HG03060 (cell line): ENCODE measurements around the gene SLC35A4.

Experiments used
- ATAC-seq: cut with Tn5 transposase; IDR thresholded peaks from one replicate; pipeline ENCODE4 v1.9.1; 2021; ENCODE audit warnings: low read depth, moderate number of reproducible peaks; ENCODE audit not compliant: unreplicated experiment

SLC35A4 gene, protein sequence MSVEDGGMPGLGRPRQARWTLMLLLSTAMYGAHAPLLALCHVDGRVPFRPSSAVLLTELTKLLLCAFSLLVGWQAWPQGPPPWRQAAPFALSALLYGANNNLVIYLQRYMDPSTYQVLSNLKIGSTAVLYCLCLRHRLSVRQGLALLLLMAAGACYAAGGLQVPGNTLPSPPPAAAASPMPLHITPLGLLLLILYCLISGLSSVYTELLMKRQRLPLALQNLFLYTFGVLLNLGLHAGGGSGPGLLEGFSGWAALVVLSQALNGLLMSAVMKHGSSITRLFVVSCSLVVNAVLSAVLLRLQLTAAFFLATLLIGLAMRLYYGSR

DNA sequence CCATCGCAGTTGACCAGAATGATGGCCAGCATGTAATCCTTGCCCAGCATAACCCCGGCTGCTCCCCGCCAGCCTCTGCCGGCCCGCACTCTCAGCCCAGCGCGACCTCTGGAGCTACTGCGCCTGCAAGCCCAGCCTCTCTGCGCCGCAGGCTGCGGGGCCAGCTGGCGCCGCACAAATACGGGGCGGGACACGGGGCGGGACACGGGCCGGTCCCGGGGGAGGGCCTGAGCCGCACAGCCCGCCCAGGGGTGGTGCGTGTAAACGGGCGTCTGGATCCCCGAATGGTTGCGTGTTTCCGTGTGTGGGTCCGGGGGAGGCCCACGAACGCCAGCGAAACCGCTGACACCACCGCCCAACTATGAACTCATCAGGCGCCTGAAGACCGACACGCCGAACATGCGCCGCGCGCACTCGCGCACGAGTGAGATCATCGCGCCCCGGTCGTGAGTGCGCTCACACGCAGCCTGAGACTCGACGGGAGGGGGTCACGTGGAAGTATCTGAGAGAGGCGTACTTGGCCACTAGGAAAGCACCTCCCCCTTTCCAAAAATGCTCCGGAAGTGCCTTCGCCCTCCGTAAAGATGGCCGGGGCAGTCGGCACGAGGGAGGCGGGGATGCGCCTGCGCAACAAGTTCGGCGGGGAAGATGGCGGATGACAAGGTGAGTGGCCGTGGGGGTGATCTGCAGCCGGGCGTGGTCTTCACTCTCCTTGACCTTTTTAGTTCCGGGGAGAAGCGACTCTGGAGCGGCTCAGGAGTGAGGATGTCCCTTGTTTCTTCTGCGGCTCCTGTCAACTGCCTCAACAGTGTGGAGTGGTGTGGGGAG lies at the start of gene SLC35A4, which contains the start of gene APBB3:
TSS of gene SLC35A4 (plus strand) at position 633 of the 828 bp plus-strand sequence. CDS start 2,342 bp downstream, outside the sequence.
TSS of gene APBB3 (minus strand) at position 403 of the 828 bp plus-strand sequence. CDS start at position 50, 353 bp downstream.
- ATAC-seq: peak; percentile 78

DNA sequence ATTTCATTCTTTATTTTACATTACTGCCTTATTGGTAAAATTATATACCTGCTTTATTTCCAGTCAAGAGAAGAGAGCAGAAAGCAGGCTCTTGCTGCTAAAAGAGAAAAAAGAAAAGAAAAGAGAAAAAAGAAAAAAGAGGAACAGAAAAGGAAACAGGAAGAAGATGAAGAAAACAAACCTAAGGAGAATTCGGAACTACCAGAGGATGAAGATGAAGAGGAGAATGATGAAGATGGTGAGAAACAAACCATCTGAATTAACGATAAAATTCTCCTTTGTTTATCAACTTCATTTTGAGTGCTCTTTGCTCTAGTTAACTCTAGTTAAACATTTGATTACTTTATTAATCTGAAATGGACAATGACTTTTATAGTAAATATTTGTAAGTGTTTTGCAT lies 40.6 kb upstream of the SLC35A4 start:
- ATAC-seq: no peak

DNA sequence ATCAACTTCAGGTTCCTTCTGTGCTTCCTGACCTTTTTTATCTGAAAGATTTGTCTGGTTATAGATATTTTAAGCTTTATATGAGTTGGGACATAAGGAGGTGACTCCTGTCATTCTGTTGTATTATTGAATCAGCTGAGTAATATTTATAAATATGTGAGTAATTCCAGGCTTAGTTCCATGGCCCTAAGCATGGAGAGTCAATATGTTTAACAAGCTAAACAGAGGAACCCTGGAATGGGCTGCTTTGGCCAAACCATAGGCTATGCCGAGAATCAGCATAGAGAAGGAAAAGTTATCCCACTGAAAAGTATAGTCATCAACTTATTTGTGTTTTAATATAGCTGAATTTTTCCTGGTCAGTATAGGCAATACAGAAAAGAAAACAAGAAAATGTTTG lies 24.4 kb upstream of the SLC35A4 start:
- no peak for ATAC-seq

DNA sequence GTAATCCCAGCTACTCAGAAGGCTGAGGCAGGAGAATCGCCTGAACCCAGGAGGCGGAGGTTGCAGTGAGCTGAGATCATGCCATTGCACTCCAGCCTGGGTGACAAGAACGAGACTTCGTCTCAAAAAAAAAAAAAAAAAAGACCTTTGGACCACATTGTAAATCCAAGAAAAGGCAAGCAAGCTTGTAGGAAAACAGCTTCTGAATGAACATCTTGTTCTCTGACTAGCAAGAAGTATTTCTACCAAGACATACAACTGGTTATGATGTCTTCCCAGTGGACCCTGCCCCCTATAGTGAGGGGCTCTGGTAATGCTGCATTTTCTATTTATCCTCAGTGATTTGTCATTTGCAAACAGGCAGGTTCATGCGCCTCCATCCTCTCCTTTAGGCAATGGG lies 21.7 kb upstream of the SLC35A4 start:
- ATAC-seq: no peak

DNA sequence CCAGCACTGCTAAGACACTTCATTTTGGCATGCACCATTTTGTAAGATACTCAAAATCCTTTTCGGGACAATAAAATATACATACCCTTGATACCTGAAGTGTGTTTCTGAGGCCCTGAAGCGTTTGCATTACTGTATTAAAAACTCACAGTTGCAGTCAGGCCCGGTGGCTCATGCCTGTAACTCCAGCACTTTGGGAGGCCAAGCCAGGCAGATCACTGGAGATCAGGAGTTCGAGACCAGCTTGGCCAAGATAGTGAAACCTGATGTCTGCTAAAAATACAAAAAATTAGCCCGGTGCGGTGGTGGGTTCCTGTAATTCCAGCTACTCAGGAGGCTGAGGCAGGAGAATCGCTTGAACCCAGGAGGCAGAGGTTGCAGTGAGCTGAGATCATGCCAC lies 19.6 kb upstream of the SLC35A4 start:
- ATAC-seq: no peak

DNA sequence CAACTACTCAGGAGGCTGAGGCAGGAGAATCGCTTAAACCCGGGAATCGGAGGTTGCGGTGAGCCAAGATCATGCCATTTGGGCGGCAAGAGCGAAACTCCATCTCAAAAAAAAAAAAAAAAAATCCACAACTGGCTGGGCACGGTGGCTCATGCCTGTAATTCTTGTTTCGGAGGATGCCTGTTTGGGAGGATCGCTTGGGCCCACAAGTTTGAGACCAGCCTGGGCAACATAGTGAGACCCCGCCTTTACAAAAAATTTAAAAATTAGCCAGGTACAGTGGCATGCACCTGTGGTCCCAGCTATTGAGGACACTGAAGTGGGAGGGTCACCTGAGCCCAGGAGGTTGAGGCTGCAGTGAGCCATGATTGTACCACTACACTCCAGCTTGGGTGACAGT lies 19.0 kb upstream of the SLC35A4 start:
- no peak for ATAC-seq

DNA sequence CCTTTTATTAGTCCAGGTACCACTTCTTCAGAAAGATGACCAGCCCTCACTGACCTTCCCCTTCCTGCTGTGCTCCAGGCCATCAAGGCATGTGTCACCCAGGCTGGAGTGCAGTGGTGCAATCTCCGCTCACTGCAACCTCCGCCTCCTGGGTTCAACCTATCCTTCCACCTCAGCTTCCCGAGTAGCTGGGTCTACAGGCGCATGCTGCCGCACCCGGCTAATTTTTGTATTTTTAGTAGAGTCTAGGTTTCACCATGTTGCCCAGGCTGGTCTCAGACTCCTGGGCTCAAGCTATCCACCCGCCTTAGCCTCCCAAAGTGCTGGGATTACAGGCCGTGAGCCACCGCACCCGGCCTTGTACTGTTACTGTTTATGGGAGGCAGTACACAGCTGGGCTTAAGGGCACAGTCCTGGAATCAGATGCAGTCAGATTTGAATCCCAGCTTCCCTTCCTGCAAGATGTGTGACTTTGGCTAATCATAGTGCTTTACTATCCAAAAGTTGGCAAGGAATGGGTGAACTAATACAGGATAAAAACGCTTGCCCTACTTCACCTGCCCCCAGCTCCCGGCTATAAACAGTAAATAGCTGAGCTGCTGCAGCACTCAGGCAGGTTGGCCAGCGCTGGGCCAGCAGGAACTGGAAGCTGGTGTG lies 17.6 kb upstream of the SLC35A4 start:
- no peak for ATAC-seq

DNA sequence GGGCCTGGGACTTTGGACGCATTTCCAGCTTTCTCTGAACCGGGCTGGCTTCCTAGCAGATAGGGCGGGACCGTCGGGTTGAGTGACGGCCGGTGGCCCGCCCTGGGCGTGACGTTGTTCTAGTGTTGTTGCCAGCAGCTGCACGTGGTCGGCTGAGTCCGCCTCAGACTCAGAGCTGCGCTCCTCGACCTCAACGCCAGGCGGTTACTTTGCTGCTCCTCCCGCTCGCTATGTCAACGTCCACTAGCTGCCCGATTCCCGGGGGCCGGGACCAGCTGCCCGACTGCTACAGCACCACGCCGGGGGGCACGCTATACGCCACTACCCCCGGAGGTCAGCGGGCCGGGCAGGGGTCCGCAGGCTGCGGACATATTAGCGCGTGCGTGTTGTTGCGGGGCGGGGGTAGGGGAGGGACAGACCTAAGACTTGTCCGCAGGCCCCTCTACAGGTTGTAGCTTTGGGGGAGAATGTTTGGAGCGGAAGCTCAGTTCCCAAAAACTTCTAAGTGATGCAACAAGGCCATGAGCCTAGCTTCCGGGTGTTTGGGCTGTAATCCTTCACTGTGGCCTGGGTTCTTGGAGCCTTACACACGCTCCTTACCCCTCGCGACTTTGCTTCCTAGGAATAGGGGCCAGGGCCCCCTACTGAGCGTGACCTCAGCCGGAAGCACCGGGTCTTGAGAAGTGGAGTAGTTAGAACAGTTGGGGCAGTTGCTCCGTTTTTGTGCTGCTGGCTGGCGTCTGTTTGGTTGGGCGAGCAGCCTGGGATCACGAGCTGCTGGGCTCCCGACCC lies 16.9 kb upstream of the SLC35A4 start, which contains the start of gene EIF4EBP3:
TSS of gene EIF4EBP3 (plus strand) at position 155 of the 792 bp plus-strand sequence. CDS start at position 231, 76 bp downstream.
- peak; percentile 97 for ATAC-seq

DNA sequence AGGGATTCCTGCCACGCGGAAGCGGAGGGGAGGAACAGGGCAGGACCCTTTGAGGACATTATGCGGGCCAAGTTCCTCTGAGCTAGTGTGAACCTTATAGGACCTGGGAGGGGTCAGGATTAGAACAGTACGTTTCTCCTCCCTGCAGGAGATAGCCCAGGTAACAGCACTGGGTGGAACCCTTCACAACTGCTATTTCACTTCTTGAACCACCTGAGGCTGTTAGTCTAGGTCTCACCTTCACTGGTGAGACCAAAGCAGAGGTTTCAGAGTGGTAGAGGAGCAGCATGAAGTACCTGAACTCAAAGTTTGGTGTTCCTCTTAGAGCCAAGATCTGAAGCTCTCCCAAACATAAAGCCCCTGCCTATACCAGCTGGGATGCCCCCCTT lies 16.3 kb upstream of the SLC35A4 start:
- no peak for ATAC-seq

DNA sequence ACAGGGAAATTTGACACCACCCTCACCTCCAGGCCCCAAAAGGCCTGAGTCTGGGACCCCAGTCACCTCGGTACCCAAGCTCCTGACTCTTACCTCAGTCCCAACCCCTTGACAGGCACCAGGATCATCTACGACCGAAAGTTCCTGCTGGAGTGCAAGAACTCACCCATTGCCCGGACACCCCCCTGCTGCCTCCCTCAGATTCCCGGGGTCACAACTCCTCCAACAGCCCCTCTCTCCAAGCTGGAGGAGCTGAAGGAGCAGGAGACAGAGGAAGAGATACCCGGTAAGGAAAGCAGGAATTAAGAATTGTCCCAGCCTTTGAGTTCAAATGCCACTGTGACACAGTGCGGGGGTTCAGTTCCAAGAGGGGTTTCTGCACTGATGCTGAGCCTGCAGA lies 15.8 kb upstream of the SLC35A4 start:
- no peak for ATAC-seq

DNA sequence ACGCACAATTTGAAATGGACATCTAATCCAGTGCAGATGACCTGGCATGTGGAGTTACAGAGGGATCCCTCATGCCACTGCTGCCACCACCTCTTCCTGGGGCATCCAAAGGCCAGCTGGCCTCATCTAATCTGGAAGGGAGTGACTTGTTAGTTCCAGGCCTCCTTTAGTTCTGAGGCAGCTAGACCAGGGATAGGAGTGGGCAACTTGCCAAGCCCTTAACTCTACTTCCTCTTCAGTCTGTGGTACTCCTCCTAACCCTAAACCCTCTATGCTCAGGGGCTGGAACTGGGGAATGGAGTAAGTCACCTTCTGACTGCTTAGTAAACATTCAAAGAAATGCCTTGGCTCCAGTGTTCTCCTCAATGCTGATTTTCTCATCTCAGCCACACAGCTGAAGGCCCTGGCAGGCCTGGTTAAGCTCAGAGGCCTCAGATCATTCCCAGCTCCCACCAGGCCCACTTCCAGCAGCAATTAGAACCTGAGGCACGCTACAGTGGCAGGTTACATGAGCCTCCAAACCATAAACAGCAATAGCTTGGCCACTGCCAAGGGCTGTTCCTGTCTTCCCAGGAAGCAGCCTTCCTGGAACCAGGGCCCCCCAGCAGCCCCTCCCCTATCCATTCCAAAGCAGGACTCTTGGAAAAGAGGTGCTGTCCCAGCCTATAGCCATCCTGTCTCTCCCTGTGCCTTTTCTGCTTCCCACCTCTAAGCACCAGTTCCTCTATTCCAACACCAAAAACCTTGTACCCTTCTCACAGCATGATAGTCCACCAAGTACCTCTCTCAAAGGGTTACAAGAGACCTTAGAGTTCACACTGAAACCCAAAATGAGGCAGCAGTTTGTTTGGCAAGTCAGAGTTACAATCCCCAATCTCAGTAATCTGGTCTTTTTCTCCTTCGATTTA lies 15.1 kb upstream of the SLC35A4 start:
- no peak for ATAC-seq

DNA sequence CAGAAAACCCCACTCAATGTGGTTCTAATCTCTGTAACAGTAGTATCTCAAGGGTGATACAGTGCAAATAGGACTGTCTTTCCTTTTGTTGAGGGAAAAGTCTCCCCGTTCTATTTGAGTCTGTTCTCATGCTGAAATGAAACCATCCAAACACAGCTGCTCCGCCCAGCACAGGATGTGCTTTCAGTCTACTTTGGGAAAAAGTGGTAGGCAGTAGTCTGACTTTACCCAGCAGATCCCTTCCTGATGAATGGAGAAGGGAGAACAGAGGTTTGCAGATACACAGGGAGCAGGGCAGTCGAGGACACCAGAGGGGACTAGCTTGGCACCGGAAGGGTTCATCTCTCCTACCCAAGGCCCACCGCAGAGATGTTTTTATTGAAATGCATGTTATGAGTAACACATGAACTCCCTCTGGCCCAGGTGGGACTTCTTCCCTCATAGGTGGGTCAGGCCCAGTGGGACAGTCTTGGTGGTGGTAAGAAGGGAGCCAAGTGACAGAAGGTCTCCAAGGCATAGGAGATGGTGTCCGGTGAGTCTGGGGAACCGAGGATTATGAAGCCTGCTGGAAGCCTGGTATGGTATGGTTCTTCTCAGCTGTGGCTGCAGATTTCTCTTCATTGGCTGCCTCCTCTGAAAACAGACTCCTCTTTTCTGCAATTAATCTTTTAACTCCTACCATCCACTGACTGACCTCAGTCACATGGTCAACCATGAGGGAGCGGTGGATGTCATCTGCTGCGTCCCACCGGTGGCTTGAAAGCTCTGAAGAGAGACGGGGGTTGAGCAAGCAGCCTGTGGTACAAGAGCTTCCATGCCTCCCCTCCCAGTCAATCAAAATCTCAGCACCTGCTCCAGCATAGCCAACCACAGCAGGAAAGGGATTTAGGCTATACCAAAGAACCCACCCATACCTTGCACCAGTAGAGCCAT lies 14.2 kb upstream of the SLC35A4 start:
- no peak for ATAC-seq

DNA sequence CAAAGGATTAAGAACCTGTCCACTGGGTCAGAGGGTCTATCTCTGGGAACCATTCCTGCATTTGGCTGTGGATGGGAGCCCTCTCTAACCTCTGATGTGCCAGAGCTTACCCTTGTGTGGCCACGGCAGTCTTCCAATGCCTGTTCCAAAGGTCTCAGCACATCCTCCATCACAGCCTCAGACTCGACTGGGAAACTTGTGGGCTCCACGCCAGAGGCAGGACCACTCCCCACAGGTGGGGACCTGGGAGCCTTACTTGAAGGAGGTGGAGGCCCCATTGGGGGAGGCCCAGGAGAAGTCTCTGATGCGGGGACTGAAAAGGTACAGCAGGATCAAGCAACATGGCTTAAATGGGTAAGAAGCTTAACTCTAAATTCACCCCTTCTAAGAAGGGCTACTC lies 12.8 kb upstream of the SLC35A4 start:
- no peak for ATAC-seq

DNA sequence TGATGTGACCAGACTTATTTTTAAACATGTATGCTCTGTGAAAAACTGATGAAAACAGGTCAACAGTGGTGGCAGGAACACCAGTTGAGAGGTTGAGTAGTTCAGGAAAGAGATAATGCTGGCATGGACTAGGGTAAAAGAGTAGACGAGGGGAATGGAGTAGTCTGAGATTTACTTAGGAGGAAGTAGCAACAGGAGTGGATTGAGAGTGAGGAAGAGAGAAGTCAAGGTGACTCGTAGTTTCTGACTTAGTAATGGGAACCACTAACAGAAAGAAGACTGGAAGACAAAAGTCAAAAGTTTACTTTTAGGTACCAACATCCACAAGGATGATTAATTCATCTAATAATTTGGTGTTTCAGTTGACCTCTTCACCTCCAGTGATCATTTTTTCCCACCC lies 11.0 kb upstream of the SLC35A4 start:
- ATAC-seq: no peak

DNA sequence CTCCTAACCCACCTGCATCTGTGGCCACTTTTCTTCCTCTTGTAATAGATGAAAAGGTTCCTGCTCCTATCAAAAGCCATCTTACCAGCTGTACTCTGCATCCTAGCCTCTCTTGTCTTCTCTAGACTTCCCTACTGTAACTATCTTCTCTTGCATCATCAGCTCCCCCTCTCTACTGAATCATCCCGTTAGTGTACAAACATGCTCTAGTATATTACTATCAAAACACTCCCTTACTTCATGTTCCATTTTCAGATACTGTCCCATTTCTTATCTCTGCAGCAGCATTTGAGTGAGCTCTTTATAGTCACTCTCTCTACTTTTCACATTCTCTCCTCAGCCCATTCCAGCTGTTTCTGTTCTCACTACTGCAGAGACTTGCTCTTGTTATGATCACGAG lies 10.2 kb upstream of the SLC35A4 start:
- no peak for ATAC-seq

DNA sequence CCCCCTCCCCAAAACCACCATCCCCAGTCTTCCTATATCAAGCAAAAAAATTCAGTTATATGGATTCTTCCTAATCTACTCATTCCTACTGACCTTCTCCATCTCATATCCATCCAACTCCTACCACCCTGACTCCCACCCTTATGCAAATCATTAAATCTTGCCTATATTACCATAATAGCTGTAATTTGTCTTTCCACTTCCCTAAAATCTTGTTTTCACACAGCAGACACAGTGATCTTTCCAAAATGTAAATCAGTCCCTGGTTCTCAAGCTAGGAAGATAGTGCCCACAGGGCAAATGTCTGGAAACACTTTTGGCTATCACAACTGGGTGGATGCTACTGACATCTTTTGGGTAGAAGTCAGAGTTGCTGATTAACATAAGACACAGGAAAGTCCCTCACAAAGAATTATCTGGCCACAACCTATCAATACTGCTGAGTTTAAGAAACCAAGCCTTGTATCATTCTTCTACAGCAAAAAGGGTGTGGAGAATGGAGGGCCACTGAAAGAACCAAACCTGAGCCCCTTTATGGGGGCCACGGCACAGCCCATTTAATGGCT lies 8.8 kb upstream of the SLC35A4 start:
- no peak for ATAC-seq

DNA sequence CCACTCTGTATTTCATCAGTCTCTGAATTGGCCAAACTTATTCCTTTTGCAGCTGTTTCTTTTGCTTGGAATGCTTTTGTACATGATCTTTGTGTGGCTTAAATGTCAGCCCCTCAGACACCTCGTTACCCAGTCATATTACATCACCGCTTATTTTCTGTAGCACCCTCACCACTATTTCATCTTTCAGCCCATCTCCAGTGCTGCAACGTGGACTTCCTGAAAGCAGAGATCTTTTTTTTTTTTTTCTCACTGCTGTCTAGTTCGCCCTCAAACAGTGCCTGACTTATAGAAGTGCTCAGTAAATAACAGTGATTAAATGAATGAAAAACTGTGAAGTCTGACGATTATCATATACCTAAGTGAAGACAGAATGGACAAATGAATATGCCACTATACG lies 8.2 kb upstream of the SLC35A4 start:
- ATAC-seq: no peak
